GM12865 (cell line): Measurements from ENCODE around the gene CCT8.
"Not testable (repeated sequence)": the region's sequence is repeated elsewhere in the genome, so short reads cannot be mapped to it uniquely, and the experiment has no call there.

Source experiments
- DNase-seq: peaks from one replicate; pipeline ENCODE4 v3.0.0; 2010; ENCODE audit warnings: low read depth
- H3K4me3 ChIP-seq: 2 replicates; pipeline ENCODE4 v1.5.1; 2011; ENCODE audit warnings: mild to moderate bottlenecking, low read depth, low read length, control low read depth
- TF ChIP-seq, protein P1 (sequence below): IDR thresholded peaks from 2 replicates; pipeline ENCODE4 v1.5.1; 2011; ENCODE audit warnings: low read length, control low read depth, low read depth, inconsistent platforms; ENCODE audit not compliant: insufficient read depth; ENCODE audit errors: missing control alignments

Gene CCT8

DNA sequence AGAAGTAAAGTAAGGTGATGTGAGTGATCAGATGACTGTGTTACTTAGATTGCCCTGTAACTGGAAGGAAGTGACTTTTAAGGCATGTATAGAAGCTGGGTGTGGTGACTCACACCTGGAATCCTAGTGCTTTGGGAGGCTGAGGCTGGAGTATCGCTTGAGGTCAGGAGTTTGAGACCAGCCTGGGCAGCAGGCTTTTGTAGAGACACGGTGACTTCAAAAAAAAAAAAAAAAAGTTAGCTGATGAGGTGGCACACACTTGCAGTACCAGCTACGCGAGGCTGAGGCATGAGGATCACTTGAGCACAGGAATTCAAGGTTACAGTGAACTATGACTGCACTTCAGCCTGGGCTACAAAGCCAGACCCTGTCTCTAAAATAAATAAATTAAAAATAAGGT, 51.3 kb downstream of the CCT8 start:
- no peak for DNase-seq
- no peak overlapping the region for H3K4me3 ChIP-seq
- TF ChIP-seq, protein P1, sequence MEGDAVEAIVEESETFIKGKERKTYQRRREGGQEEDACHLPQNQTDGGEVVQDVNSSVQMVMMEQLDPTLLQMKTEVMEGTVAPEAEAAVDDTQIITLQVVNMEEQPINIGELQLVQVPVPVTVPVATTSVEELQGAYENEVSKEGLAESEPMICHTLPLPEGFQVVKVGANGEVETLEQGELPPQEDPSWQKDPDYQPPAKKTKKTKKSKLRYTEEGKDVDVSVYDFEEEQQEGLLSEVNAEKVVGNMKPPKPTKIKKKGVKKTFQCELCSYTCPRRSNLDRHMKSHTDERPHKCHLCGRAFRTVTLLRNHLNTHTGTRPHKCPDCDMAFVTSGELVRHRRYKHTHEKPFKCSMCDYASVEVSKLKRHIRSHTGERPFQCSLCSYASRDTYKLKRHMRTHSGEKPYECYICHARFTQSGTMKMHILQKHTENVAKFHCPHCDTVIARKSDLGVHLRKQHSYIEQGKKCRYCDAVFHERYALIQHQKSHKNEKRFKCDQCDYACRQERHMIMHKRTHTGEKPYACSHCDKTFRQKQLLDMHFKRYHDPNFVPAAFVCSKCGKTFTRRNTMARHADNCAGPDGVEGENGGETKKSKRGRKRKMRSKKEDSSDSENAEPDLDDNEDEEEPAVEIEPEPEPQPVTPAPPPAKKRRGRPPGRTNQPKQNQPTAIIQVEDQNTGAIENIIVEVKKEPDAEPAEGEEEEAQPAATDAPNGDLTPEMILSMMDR, result no peak

DNA sequence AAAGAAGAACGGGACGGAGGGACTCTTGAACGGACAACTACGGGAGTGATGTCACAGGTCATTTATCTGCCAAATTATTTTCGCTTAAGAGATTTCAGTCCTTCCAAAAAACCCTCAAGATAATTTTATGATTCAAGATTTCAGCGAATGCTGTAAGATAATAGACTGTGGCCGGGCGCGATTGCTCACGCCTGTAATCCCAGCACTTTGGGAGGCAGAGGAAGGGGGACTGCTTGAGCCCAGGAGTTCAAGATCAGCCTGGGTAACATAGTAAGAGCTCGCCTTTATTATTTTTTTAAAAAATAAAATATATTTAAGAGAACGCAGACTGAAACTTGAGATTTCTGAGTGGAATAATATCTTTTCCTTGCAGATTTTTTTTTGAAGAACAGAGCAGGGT, 54.9 kb downstream of the CCT8 start:
- TF ChIP-seq, protein P1, result no peak
- no peak for DNase-seq
- H3K4me3 ChIP-seq, result peak overlapping the region; percentile 90

DNA sequence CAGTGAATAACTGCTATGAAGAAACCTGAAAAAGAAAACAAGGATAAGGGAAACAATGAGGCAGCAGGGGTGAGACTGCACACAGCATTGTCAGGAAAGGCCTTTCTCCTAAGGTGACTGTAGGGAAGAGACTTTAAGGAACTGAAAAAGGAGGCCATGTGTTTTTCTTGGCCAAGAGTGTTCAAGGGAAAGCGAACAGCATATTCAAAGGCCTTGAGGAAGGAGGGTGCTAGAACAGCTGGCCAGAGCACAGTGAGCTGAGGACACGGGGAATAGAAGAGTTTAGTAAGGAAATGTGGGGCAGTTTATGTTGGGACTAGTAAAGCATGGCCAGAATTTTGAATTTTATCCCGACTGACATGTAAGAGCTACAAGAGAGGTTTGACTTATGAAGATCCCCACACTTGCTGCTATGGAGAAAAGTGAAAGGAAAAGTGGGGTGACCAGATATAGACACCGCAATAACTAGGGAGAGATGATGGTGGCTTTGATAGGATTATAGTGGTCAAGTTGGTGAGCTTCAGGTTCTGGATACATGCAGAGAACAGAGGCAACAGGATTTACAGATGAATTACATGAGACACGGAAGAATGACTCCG, 55.7 kb downstream of the CCT8 start:
- H3K4me3 ChIP-seq, result peak overlapping the region; percentile 90
- TF ChIP-seq, protein P1, result no peak
- DNase-seq, result peak; percentile 30

DNA sequence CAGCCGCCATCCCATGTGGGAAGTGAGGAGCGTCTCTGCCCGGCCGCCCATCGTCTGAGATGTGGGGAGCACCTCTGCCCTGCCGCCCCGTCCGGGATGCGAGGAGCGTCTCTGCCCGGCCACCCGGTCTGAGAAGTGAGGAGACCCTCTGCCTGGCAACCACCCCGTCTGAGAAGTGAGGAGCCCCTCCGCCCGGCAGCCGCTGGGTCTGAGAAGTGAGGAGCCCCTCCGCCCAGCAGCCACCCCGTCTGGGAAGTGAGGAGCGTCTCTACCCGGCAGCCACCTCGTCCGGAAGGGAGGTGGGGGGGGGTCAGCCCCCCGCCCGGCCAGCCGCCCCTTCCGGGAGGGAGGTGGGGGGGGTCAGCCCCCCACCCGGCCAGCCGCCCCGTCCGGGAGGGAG, 62.2 kb downstream of the CCT8 start:
- H3K4me3 ChIP-seq, DNase-seq: not testable (repeated sequence)

DNA sequence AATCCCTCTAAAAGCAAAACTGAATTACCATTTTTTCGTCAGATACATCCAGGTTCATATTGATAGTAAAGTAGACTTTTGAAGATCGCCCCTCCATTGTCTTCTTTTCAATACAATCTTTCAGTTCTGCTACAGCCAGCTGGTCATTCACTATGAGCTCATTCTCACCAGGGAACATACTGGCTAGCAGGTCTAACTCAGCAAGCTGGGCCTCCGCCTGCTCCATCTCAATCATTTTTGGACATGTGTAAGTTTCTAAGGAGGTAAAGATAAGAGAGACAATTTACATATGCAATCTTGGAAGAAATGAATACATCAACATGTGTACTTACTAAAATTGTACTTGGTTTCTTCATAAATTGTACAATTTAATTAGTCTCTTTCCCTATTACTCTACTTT, 65.1 kb downstream of the CCT8 start:
- DNase-seq, result no peak
- TF ChIP-seq, protein P1, result no peak
- no peak overlapping the region for H3K4me3 ChIP-seq

DNA sequence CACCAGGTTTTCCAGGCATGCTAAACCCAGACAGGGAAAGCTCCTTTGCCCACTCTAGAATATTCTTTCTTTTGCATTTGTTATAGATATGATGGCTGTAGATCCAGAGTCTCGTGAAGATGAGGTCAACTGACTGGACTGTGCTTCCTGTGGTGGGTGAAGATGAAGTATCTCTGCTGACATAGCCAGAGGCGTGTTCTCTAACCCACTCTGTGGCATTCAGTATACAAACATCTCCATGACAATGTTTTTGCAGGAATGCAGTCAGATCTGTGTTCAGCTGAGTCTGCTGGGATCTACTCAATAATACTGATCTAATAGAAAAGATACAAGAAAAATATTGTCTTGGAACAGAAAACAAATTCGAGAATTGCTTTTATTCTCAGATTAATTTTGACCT, 65.6 kb downstream of the CCT8 start:
- no peak overlapping the region for H3K4me3 ChIP-seq
- TF ChIP-seq, protein P1, result no peak
- DNase-seq, result no peak

DNA sequence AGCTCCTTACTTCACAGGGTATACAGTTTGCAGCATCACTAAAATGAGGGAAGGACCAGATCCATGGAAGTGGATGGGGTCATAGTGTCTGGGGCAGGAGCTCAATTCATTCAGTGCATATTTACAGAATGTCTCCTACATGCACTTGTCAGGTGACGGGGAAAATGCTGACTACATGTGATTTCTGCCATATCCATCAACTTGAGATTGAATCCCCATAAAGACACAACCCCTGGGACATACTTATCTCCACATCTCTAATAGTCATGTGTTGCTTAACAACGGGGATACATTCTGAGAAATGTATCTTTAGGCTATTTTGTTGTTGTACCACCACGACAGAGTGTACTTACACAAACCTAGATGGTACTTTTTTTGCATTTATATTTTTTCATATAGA, 66.3 kb downstream of the CCT8 start:
- no peak overlapping the region for H3K4me3 ChIP-seq
- TF ChIP-seq, protein P1, result no peak
- no peak for DNase-seq
